Measurements from ENCODE around the gene FADS3. TPM values are rescaled to one million over a fixed set of nuclear protein-coding genes. Genes with fewer than 3 reads are reported as not detected.

Gene FADS3
- total and polyA plus RNA-seq, 2 donors (not counting 3 experiments of a cell fraction or from before 2014, with no cell fraction given), result 216 to 346 TPM

- H3K4me2 ChIP-seq (ENCODE audit: insufficient read depth, low read length), result no peak overlapping the region
Measured at GRCh38 chr11:61862714-61863547, 28.4 kb downstream of the FADS3 start.

DNA sequence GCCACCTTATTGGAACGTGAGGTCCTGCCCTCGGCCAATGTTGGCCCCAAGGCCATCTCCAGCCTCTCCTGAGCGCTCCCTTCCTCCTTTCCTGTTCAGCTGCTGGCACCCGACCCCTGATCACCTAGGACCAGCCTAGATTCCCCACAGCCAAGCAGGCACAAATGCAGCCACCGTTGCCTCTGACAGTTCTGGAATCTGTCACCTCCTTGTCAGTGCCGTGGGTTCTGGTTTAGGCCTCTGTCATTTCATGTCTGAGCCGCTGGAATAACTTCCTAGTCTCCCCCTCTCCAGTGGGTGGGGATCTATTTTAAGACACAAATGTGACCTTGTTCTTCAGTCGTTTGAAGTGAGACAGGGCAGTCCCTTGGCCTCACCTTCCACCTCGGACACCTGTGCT lies 29.7 kb downstream of the FADS3 start:
- CTCF ChIA-PET, result interaction anchor here (0.6 to 1.5 kb wide), 2 partner anchors 220 to 1908 kb away, joined by 3 to 5 read pairs; no protein-coding TSS in a partner anchor

More at GRCh38 chr11:61862714-61863547, 28.4 kb downstream of the FADS3 start:
- Histone ChIP-seq H4K20me1 (replicated peaks; ENCODE audit: control insufficient read depth, extremely low read depth, insufficient read depth, low read length) (no peaks in the 10 kb centered on the region), H3K27me3 (ENCODE audit: control insufficient read depth in 2 of 2, insufficient read depth in 2 of 2, low read length in 2 of 2) (no peaks in the 10 kb centered on the region), H3K9me1 (replicated peaks; ENCODE audit: control insufficient read depth, extremely low read depth, insufficient read depth, low read length) (no peaks in the 10 kb centered on the region), H3K9ac (replicated peaks; ENCODE audit: extremely low read depth, insufficient read depth, low read length) (no peak overlapping the region), H3K4me1 (ENCODE audit: control insufficient read depth, extremely low read depth, insufficient read depth, low read length) (no peaks in the 10 kb centered on the region), H3K27ac (ENCODE audit: insufficient read depth, low read depth, low read length) (no peak overlapping the region), H3K36me3 (ENCODE audit: control insufficient read depth in 2 of 2, extremely low read depth in 1 of 2, insufficient read depth in 2 of 2, low read length in 2 of 2) (peaks cover 18 to 30% of the 10 kb centered on the region in 2 experiments), H3K79me2 (ENCODE audit: control insufficient read depth, insufficient read depth, low read length) (no peaks in the 10 kb centered on the region), H3K9me3 (replicated peaks; ENCODE audit: control insufficient read depth, insufficient read depth, low read length) (no peaks in the 10 kb centered on the region), H3K4me3 (replicated peaks in 1 of 3; ENCODE audit: insufficient read depth in 1 of 3, low read depth in 1 of 3, low read length in 3 of 3) (no peak overlapping the region), H2AFZ (ENCODE audit: low read depth, low read length) (no peak overlapping the region)
- BruUV-seq (replicated peaks), result no TSS peak
- POLR2A ChIA-PET, result no interaction called here
- TF ChIP-seq POLR2AphosphoS5 (IDR thresholded peaks at IDR 0.05; ENCODE audit: insufficient read depth, low read depth, low read length), result peak; percentile 12
- no peak for TF ChIP-seq EZH2 (IDR thresholded peaks at IDR 0.05; ENCODE audit: borderline replicate concordance, low read depth, low read length, severe bottlenecking)
- dilution Hi-C loops (cut with MboI; ENCODE audit: extremely low pct_ligation_motif_present, low sequenced_read_pairs), result no loop called here
- no peak for FAIRE-seq
- no peak for DNase-seq (ENCODE audit: low read depth, low spot score)
- CTCF ChIA-PET, result interaction anchor here (1.1 to 1.5 kb wide), 2 partner anchors 66 to 219 kb away, joined by 3 to 5 read pairs; no protein-coding TSS in a partner anchor
- intact Hi-C loops (cut with micrococcal nuclease), result no loop called here

More for the DNA sequence above, 29.7 kb downstream of the FADS3 start:
- Histone ChIP-seq H4K20me1 (replicated peaks; ENCODE audit: control insufficient read depth, extremely low read depth, insufficient read depth, low read length) (no peaks in the 10 kb centered on the region), H3K9me1 (replicated peaks; ENCODE audit: control insufficient read depth, extremely low read depth, insufficient read depth, low read length) (no peaks in the 10 kb centered on the region), H3K4me3 (replicated peaks in 1 of 3; ENCODE audit: insufficient read depth in 1 of 3, low read depth in 1 of 3, low read length in 3 of 3) (no peak overlapping the region), H3K27me3 (ENCODE audit: control insufficient read depth in 2 of 2, insufficient read depth in 2 of 2, low read length in 2 of 2) (no peaks in the 10 kb centered on the region), H3K27ac (ENCODE audit: insufficient read depth, low read depth, low read length) (no peak overlapping the region), H3K9ac (replicated peaks; ENCODE audit: extremely low read depth, insufficient read depth, low read length) (no peak overlapping the region), H3K9me3 (replicated peaks; ENCODE audit: control insufficient read depth, insufficient read depth, low read length) (no peaks in the 10 kb centered on the region), H3K79me2 (ENCODE audit: control insufficient read depth, insufficient read depth, low read length) (no peaks in the 10 kb centered on the region), H3K36me3 (ENCODE audit: control insufficient read depth in 2 of 2, extremely low read depth in 1 of 2, insufficient read depth in 2 of 2, low read length in 2 of 2) (peaks cover 22 to 42% of the 10 kb centered on the region in 2 experiments), H2AFZ (ENCODE audit: low read depth, low read length) (no peak overlapping the region), H3K4me1 (ENCODE audit: control insufficient read depth, extremely low read depth, insufficient read depth, low read length) (no peaks in the 10 kb centered on the region), H3K4me2 (ENCODE audit: insufficient read depth, low read length) (no peak overlapping the region)
- dilution Hi-C loops (cut with MboI; ENCODE audit: extremely low pct_ligation_motif_present, low sequenced_read_pairs) (no loop called here), intact Hi-C loops (cut with micrococcal nuclease) (no loop called here)
- no TSS peak for BruUV-seq (replicated peaks)
- POLR2A ChIA-PET, result no interaction called here
- FAIRE-seq (no peak), DNase-seq (ENCODE audit: low read depth, low spot score) (no peak)
- no peak for TF ChIP-seq JUN (IDR thresholded peaks at IDR 0.05; ENCODE audit: borderline replicate concordance, insufficient read depth, insufficient read length, low read depth)
- TF ChIP-seq CTCF (IDR thresholded peaks at IDR 0.05; ENCODE audit: extremely low read depth in 1 of 2, insufficient read depth in 1 of 2, low read depth in 1 of 2, low read length in 2 of 2), result no peak
- TF ChIP-seq GATA2 (IDR thresholded peaks at IDR 0.05; ENCODE audit: insufficient read depth, insufficient read length, low read depth, low read length), result no peak
- TF ChIP-seq POLR2A (IDR thresholded peaks at IDR 0.05; ENCODE audit: low read depth, low read length), result no peak
- no peak for TF ChIP-seq FOS (IDR thresholded peaks at IDR 0.05; ENCODE audit: borderline replicate concordance, insufficient read depth, low read length)
- no peak for TF ChIP-seq MYC (IDR thresholded peaks at IDR 0.05; ENCODE audit: low read depth, low read length)
- TF ChIP-seq POLR2AphosphoS5 (IDR thresholded peaks at IDR 0.05; ENCODE audit: insufficient read depth, low read depth, low read length), result no peak
- TF ChIP-seq, protein P1, sequence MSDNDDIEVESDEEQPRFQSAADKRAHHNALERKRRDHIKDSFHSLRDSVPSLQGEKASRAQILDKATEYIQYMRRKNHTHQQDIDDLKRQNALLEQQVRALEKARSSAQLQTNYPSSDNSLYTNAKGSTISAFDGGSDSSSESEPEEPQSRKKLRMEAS (IDR thresholded peaks at IDR 0.05; ENCODE audit: insufficient read depth, insufficient read length), result no peak
- no peak for TF ChIP-seq EZH2 (IDR thresholded peaks at IDR 0.05; ENCODE audit: borderline replicate concordance, low read depth, low read length, severe bottlenecking)
